Limb (tissue), 2 donors: Measurements from ENCODE around the gene ARFGEF3.
"Not testable (repeated sequence)": the region's sequence is repeated elsewhere in the genome, so short reads cannot be mapped to it uniquely, and the experiment has no call there.

Experiments
- DNase-seq, 2 donors: peaks; one replicate each; pipeline ENCODE4 v3.0.0-alpha.2; 2016; ENCODE audit errors: extremely low spot score in 2 of 2

ARFGEF3 gene

GRCh38 chr6:138161338-138162110 is at the start of gene ARFGEF3:
Gene ARFGEF3 (plus strand): TSS chr6:138161939. CDS start chr6:138162087, 148 bp downstream.
- peak in 1 of 2 donors; percentile 75 for DNase-seq

- no peak for DNase-seq
These were observed 48.0 kb upstream of the ARFGEF3 start for GRCh38 chr6:138113588-138114210.

GRCh38 chr6:138115201-138115600 is 46.5 kb upstream of the ARFGEF3 start:
- no peak for DNase-seq

- peak; percentile 51 to 71 for DNase-seq
These were observed 45.7 kb upstream of the ARFGEF3 start for GRCh38 chr6:138115877-138116660.

GRCh38 chr6:138116661-138116999 is 45.1 kb upstream of the ARFGEF3 start:
- DNase-seq = no peak

GRCh38 chr6:138117376-138117914 is 44.3 kb upstream of the ARFGEF3 start:
- DNase-seq = no peak

- not testable (repeated sequence) for DNase-seq
These were observed 42.5 kb upstream of the ARFGEF3 start for GRCh38 chr6:138119229-138119628.

- DNase-seq = no peak
These were observed 41.8 kb upstream of the ARFGEF3 start for GRCh38 chr6:138119976-138120375.

- no peak for DNase-seq
These were observed 37.6 kb upstream of the ARFGEF3 start for GRCh38 chr6:138124096-138124495.

- DNase-seq = no peak
These were observed 33.6 kb upstream of the ARFGEF3 start for GRCh38 chr6:138128096-138128495.

GRCh38 chr6:138129190-138129589 is 32.5 kb upstream of the ARFGEF3 start:
- DNase-seq = no peak

- DNase-seq = no peak
These were observed 18.9 kb upstream of the ARFGEF3 start for GRCh38 chr6:138142806-138143205.

GRCh38 chr6:138145402-138145801 is 16.3 kb upstream of the ARFGEF3 start:
- DNase-seq = no peak

- DNase-seq = no peak
These were observed 15.2 kb upstream of the ARFGEF3 start for GRCh38 chr6:138146544-138146943.

- no peak for DNase-seq
These were observed 6.3 kb upstream of the ARFGEF3 start for GRCh38 chr6:138155443-138155842.

- no peak for DNase-seq
These were observed 3.6 kb upstream of the ARFGEF3 start for GRCh38 chr6:138157986-138158638.

- no peak for DNase-seq
These were observed 2.5 kb upstream of the ARFGEF3 start for GRCh38 chr6:138159246-138159645.

- no peak for DNase-seq
These were observed 1.2 kb upstream of the ARFGEF3 start for GRCh38 chr6:138160329-138161087.

- DNase-seq = no peak
These were observed 726 bp upstream of the ARFGEF3 start for GRCh38 chr6:138161088-138161337.

GRCh38 chr6:138162111-138162954 is 594 bp downstream of the ARFGEF3 start:
- peak in 1 of 2 donors; percentile 49 for DNase-seq
